GM18505 (cell line): Measurements from ENCODE around the gene NUDT2.

Experiments used
- ATAC-seq: cut with Tn5 transposase; IDR thresholded peaks from one replicate; pipeline ENCODE4 v1.9.1; 2021; ENCODE audit not compliant: unreplicated experiment
- POLR2A ChIP-seq: IDR thresholded peaks from 4 replicates; pipeline ENCODE4 v1.6.1; 2011; ENCODE audit warnings: borderline replicate concordance; ENCODE audit not compliant: insufficient read depth, insufficient read length; ENCODE audit errors: extremely low read depth

NUDT2 gene

GRCh38 chr9:34378376-34379060 lies 49.1 kb downstream of the NUDT2 start:
- TF ChIP-seq POLR2A, result no peak
- no peak for ATAC-seq

- no peak for TF ChIP-seq POLR2A
- no peak for ATAC-seq
Measured at GRCh38 chr9:34379334-34380033, 50.1 kb downstream of the NUDT2 start.

GRCh38 chr9:34380034-34380510 lies 50.7 kb downstream of the NUDT2 start:
- no peak for TF ChIP-seq POLR2A
- ATAC-seq, result no peak

- peak; percentile 32 for ATAC-seq
- no peak for TF ChIP-seq POLR2A
Measured at GRCh38 chr9:34380511-34381315, 51.3 kb downstream of the NUDT2 start.

GRCh38 chr9:34381323-34381722 lies 52.0 kb downstream of the NUDT2 start:
- no peak for ATAC-seq
- no peak for TF ChIP-seq POLR2A

GRCh38 chr9:34382054-34382453 lies 52.7 kb downstream of the NUDT2 start:
- no peak for ATAC-seq

GRCh38 chr9:34382879-34383278 lies 53.5 kb downstream of the NUDT2 start:
- ATAC-seq, result no peak
- TF ChIP-seq POLR2A, result no peak

More at GRCh38 chr9:34382054-34382453, 52.7 kb downstream of the NUDT2 start:
- no peak for TF ChIP-seq POLR2A

GRCh38 chr9:34383904-34384303 lies 54.5 kb downstream of the NUDT2 start:
- ATAC-seq, result no peak
- TF ChIP-seq POLR2A, result no peak

- no peak for TF ChIP-seq POLR2A
- ATAC-seq, result no peak
Measured at GRCh38 chr9:34384368-34385165, 55.2 kb downstream of the NUDT2 start.

GRCh38 chr9:34385561-34386230 lies 56.3 kb downstream of the NUDT2 start:
- no peak for TF ChIP-seq POLR2A
- ATAC-seq, result no peak

GRCh38 chr9:34386656-34387055 lies 57.3 kb downstream of the NUDT2 start:
- no peak for TF ChIP-seq POLR2A
- no peak for ATAC-seq

- ATAC-seq, result no peak
- no peak for TF ChIP-seq POLR2A
Measured at GRCh38 chr9:34387239-34387638, 57.9 kb downstream of the NUDT2 start.
